ENCODE results near the gene CTDSP2. TPM values are rescaled to one million over a fixed set of nuclear protein-coding genes. Genes with fewer than 3 reads are reported as not detected.
"Not testable (repeated sequence)": the region's sequence is repeated elsewhere in the genome, so short reads cannot be mapped to it uniquely, and the experiment has no call there.

CTDSP2 gene
- polyA plus RNA-seq, 3 donors, result 258 to 263 (median 262) TPM

DNA sequence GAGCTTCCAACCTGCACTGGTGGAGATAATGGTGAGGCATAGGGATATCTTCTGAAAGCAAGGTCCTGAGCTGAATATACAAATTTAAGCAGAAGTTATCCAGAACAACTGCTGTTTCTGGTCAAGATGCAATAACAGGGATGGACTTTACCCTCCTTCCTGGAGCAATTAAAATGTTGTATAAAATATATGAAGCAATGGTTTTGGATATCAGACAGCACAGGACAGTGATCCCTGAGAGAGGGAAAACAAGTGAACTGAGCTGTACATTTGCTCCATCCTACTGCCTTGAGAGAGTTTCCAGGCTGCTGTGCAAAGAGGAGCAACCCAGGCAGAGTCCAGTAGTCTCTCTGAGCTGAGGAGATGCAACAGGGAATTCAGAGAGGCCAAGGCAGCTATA, 36.0 kb upstream of the CTDSP2 start:
- no peak for DNase-seq (ENCODE audit: low read depth in 3 of 3, low spot score in 2 of 3)

- no peak for DNase-seq (ENCODE audit: low read depth in 3 of 3, low spot score in 2 of 3)
Measured at GRCh38 chr12:57881475-57881874, 34.9 kb upstream of the CTDSP2 start.

DNA sequence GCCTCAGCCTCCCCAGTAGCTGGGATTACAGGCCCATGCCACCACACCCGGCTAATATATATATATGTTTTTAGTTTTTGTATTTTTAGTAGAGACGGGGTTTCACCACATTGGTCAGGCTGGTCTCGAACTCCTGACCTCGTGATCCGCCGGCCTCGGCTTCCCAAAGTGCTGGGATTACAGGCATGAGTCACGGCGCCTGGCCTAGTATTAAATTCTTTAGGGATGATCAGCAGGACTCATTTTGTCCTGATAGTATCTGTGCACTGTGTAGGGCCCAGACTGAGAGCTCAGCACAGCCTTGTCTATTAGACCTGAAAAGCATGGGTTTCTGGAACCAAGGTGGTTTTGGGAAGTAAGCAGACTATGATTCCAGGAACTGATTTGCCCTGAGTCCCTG, 34.5 kb upstream of the CTDSP2 start:
- not testable (repeated sequence) for DNase-seq (ENCODE audit: low read depth in 3 of 3, low spot score in 2 of 3)

DNA sequence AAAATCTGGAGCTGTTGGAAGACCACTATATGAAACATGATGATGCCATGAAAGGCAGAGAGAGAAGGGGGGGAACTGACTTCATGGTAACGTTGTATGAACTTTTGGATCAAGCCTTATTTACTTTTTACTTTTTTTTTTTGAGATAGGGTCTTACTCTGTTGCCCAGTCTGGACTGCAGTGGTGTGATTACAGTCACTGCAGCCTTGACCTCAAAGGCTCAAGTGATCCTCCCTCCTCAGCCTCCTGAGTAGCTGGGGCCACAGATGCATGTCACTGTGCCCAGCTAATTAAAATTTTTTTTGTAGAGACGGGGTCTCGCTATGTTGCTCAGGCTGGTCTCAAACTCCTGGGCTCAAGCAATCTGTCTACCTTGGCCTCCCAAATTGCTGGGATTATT, 31.3 kb upstream of the CTDSP2 start:
- DNase-seq (ENCODE audit: low read depth in 3 of 3, low spot score in 2 of 3), result no peak

- no peak for DNase-seq (ENCODE audit: low read depth in 3 of 3, low spot score in 2 of 3)
Measured at GRCh38 chr12:57875753-57876547, 29.4 kb upstream of the CTDSP2 start.

DNA sequence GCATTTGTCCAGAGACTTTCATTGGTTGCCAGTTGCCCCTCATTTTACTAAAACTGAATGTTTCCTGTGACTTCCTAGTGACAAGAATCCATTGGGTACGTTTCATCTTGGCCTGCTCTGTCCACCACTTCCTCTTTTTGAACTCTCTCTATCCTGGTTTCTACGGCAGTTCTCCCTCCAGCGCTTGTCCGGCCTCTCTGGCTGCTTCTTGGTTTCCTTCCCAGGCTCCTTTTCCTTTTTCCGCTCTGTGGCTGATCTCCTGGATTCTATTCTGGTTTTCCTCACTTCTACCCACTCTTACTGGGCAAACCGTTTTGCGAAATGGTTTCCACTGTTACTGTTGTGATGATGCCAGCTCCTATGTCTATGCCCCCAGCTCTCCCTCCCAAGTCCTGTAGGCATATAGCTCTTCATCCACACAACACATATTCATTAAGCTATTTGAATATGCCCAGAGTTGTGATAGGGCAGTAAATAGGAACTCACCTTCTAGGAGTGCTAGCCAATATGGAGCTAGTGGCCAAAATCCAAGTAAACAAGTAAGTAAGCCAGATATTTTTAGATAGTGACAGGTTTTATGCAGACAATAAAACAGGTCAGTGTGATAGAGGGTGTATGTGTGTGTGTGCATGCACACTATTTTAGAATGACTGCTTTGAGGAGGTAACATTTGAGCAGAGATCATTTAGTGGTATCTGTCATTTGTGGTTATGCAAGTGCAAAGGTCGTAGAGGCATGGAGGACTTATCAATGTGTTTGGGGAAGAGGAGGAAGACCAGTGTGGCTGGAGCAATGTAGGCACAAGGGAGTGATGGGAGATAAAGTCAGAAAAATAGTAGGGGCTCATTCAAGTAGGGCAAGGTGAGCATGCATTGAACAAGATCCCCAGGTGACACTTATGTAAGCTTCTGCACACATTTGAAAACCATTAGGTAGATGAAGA, 27.9 kb upstream of the CTDSP2 start:
- DNase-seq (ENCODE audit: low read depth in 3 of 3, low spot score in 2 of 3), result no peak

DNA sequence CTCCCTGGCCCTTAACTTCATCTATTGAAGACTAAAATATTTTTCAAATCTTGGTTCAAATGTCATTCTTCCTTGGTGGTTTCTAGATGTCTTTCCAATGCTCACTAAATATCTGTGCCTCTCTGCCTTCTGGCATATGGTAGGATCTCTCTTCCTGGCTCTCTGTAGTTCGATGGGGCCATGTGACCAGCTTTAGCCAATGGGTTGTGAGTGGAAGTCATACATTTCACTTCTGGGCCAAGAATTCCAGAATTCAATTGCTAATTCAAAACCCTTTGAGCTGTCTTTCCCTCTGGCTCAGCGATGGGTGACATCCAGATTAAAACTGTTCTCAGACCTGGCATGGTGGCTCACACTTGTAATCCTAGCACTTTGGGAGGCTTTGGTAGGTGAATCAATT, 25.8 kb upstream of the CTDSP2 start:
- no peak for DNase-seq (ENCODE audit: low read depth in 3 of 3, low spot score in 2 of 3)

- DNase-seq (ENCODE audit: low read depth in 3 of 3, low spot score in 2 of 3), result no peak
Measured at GRCh38 chr12:57869927-57870318, 23.4 kb upstream of the CTDSP2 start.

- no peak for DNase-seq (ENCODE audit: low read depth in 3 of 3, low spot score in 2 of 3)
Measured at GRCh38 chr12:57869298-57869926, 22.9 kb upstream of the CTDSP2 start.

DNA sequence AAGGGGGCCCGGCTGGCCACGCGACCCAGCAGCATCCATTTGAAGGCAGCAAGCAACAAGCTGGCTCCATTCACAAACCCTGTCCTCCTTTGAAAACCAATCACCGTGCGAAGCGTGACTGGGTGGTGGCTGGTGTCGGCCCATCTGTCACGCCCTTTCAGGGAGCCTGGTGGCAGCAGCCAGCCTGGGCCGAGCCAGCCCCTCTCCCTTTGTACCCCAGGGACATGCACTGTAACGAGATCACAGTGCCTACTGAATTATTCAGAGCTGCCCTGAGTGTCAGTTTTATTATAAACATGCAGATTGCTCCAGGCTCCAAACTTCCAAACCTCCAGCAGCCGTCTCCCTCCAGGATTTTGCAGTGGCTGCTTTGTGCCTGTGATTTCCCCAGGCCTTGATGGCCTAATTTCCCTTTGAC, 22.3 kb upstream of the CTDSP2 start:
- DNase-seq (ENCODE audit: low read depth in 3 of 3, low spot score in 2 of 3), result no peak

DNA sequence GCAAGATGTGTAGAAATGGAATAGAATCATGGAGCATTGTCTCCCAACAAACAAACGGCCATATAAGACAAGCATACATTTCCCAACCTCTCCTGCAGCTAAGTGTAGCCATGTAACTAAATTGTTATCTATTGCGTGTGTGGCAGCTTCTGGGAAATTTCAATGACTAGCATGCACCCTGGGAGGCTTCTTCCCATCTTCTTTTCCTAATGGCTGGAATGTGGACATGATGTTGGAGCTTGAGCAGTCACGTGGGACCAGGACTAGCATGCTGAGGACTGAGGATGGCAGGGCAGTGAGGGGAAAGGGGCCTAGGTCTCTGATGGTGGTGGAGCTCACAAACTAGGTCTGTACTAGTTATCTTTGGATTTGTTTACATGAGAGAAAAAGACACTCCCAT, 21.7 kb upstream of the CTDSP2 start:
- DNase-seq (ENCODE audit: low read depth in 3 of 3, low spot score in 2 of 3), result no peak

- DNase-seq (ENCODE audit: low read depth in 3 of 3, low spot score in 2 of 3), result no peak
Measured at GRCh38 chr12:57866308-57867019, 19.9 kb upstream of the CTDSP2 start.

DNA sequence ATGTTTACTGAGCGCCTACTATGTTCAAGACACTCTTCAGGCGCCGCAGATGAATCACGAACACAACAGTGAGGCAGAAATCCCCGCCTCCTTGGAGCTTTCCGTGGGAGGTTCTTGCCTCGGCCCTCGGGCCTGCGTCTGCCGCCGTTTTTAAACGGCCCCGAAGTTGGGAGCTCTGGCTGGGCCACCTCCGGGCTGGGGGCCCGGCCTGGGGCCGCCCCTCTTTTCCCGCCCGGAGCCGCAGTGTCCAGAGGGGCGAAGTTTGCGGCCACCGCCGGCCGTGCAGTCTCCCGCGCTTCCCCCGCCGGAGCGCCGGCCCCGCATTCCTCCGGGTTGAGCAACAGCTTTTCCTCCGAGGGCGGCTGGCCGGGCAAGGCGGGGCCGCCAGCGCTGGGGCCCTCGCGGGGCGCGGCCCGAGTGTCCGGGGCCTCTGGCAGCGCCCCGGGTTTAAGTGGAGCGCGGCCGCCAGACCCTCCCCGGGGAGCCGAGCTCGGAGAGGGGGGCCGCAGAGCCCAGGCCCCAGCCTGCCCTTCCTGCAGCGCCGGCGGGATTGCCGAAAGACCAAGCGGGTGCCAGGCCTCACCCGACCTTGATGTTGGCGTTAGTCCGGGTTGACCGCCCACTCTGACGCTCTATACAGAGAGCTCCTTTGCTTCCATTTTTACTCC, 18.7 kb upstream of the CTDSP2 start:
- DNase-seq (ENCODE audit: low read depth in 3 of 3, low spot score in 2 of 3), result no peak

DNA sequence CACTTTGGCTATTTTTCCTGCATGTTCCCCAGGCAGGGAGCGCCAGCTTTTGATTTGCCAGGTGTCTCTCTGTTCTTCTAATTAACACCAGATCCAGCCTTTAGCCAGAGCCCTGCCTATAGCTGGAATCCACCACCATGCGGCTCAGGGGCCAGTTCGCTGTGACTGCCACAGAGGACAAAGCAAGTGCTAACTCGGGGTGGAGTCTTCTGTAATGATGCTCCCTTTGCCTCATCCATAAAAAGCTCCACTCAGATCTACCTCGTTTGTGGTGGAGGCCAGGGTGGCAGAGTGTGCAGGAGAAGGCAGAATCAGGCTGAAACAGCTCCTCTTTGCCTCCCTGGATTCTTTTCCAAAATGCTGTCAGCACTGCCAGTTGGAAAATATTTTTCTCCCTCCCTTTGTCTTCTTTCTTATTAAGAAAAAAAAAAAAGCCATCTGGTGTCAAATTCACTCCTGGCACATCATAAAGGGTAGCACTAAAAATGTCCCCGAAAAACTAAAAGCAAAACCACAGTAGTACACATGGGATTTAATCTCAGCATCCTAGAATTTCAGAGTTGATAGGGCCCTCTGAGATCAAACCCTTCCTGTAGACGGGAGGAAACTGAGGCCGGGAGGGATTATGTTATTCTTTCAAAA, 18.0 kb upstream of the CTDSP2 start:
- DNase-seq (ENCODE audit: low read depth in 3 of 3, low spot score in 2 of 3), result no peak

DNA sequence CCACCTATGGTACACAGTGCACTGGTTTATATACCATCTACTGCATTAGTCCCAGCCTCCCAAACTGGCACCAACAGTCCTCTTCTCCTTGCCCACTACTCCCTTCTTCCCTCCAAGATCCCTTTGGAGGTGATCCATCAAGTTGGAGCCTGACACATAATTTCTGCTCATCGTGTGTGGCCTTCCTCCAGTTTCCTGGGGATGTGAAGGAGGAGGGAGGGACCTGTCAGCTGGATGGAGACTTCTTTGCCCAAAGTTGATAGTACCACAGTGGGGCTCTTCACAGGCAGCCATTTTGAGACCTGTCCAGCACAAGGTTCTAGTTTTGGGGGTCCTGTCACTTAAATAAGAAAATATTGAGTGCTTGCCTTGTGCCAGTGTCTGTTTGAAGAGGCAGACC, 17.1 kb upstream of the CTDSP2 start:
- DNase-seq (ENCODE audit: low read depth in 3 of 3, low spot score in 2 of 3), result no peak

DNA sequence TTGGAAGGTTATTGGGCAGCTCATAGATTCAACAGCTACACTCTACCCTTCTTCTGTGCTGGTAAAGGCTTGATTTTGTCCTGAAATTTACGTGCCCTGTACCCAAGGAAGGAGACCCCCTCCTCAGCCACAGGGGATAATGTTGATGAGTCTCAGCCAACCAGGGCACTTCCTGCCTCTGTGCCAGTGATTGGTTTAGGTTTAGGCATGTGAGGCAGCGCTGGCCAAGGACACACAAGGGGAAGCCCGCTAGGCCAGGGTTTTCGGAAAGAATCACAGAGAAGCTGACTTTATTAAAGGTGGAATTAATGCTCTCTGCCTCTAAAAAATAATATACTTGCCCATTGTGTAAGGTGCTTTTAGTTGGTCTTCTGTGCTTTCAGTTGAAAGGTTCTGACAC, 15.4 kb upstream of the CTDSP2 start:
- no peak for DNase-seq (ENCODE audit: low read depth in 3 of 3, low spot score in 2 of 3)

- not testable (repeated sequence) for DNase-seq (ENCODE audit: low read depth in 3 of 3, low spot score in 2 of 3)
Measured at GRCh38 chr12:57860883-57861282, 14.4 kb upstream of the CTDSP2 start.

DNA sequence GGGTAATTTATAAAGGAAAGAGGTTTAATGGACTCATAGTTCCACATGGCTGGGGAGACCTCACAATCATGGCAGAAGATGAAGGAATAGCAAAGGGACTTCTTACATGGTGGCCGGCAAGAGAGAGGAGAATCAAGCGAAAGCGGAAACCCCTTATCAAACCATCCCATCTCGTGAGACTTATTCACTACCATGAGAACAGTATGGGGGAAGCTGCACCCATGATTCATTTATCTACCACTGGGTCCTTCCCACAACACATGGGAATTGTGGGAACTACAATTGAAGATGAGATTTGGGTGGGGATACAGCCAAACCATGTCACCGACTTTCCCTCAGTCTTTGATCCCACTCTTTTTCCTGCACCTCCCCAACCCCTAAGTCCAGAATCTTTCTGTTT, 12.6 kb upstream of the CTDSP2 start:
- no peak for DNase-seq (ENCODE audit: low read depth in 3 of 3, low spot score in 2 of 3)

GRCh38 chr12:57858123-57858522, 11.6 kb upstream of the CTDSP2 start:
- not testable (repeated sequence) for DNase-seq (ENCODE audit: low read depth in 3 of 3, low spot score in 2 of 3)

DNA sequence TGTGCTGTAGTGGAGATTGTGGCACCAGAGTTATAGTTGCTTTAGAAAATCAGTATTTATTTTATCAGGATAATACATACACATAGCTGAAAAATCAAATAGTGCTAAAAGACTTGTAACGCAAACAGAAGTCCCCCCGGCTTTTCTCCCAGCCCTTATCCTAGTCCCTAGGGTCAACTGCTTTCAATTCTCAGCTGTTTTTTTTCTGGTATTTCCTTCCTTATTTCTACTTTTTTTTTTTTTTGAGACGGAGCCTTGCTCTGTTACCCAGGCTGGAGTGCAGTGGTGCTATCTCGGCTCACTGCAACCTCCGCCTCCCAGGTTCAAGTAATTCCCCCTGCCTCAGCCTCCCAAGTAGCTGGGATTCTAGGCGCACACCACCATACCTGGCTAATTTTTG, 8.4 kb upstream of the CTDSP2 start:
- DNase-seq (ENCODE audit: low read depth in 3 of 3, low spot score in 2 of 3), result no peak

Data from right renal cortex interstitium (tissue), 3 donors.